NCI-H510A treated with DMSO at 0.1 percent for 48 hours (cell line): ENCODE data around the gene MATCAP1.

Experiments used
- DNase-seq: peaks from one replicate; lab custom pipeline; 2025; lab: John Stamatoyannopoulos, UW

MATCAP1 gene

GRCh38 chr16:67170949-67171649 lies 12.7 kb downstream of the MATCAP1 start:
- DNase-seq, result no peak

DNA sequence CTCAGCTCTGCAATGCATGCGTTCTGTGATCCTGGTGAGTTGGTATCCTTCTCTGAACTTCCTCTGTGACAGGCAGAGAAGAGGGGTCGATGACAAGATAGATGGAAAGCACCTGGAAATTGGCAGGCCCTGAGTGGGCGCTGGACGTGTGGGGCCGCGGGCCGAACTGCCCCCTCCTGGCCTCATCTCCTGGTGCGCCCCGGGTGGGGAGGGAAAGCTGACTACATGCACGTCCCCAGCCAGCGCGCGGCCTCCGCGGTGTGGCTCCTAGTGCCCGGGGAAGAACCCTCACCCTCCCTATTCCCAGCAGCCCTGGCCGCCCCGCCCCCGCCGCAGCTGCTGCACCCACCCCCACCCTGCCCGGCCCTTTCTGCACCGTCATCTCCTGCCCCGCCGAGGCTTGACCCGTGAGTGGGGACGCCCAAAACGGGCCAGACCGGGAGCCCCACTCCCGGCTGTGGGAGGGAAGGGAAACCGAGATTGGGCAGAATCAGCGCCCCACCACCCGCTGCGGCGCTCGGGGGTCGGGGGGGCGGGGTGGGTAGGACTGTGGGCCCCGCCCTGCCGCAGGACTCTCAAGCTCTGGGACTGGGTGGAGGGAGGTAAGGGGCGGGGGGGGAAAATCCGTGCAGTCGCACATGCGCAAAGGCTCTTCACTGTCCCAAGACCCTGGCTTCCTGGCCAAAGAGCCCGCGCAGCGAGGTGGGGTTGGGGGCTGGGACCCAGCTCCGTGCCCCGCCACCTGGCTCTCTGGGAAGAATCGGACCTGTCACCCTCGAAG lies 13.4 kb downstream of the MATCAP1 start, which contains the start of gene NOL3:
TSS of gene NOL3 (plus strand) at position 371 of the 781 bp plus-strand sequence.
- peak; percentile 69 for DNase-seq

DNA sequence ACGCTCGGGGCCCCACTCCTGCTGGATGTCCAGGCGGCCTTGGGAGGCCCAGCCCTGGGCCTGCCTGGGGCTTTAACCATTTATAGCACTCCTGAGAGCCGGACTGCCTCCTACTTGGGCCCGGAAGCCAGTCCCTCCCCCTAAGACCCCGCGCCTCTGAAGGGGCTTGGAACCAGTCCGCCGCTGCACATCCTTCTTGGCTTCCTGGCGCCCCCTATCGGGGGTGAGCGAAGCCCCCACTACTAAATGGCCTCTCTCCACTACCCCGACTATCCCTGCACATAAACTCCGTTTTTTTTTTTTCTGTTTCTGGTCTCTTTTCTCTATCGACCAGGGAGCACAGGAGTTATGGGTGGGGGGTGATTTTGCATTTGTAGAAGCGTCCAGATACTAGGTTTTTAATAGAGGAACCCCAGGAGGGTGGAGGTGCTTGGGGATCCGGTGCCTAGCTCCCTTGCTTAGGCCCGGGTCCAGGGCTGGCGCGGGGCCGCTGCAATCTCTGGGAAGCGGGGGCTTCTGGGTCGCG lies 14.1 kb downstream of the MATCAP1 start:
- peak; percentile 19 for DNase-seq

GRCh38 chr16:67169011-67169451 lies 14.7 kb downstream of the MATCAP1 start:
- no peak for DNase-seq

GRCh38 chr16:67167588-67167987 lies 16.2 kb downstream of the MATCAP1 start:
- no peak for DNase-seq

DNA sequence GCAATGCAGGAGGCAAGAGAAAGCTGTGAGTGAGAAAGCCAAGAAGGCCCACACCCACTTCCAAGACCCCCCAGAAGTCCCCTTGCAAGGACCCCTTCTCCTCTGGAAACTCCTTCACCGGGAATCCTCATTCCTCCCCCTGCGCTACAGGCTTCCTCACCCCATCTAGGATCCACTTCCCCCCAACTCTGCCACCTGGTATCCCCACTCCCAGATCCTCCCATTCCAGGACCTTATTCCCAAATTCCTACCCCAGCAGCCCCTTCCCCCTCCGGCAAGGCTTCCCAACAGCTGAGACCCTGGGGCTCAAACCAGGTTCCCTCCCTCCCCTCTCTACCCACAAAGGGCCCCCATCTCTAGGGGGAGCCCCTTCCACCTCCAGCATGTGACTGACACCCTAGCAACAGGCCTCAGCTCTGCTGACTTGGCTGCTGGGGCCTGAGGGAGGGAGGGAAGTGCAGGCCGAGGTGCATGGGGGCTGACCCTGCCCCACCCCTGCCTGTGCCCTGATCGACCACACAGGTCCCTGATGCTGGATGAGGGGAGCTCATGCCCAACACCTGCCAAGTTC lies 17.1 kb downstream of the MATCAP1 start:
- DNase-seq, result no peak

- DNase-seq, result no peak
Measured at GRCh38 chr16:67166110-67166547, 17.6 kb downstream of the MATCAP1 start.

GRCh38 chr16:67165121-67166078 lies 18.4 kb downstream of the MATCAP1 start:
- DNase-seq, result no peak

- DNase-seq, result no peak
Measured at GRCh38 chr16:67164599-67165061, 19.1 kb downstream of the MATCAP1 start, which contains the start of gene HSF4. Gene HSF4, plus strand, starts transcription at chr16:67164745. Its CDS starts 67 bp downstream, at chr16:67164812.

DNA sequence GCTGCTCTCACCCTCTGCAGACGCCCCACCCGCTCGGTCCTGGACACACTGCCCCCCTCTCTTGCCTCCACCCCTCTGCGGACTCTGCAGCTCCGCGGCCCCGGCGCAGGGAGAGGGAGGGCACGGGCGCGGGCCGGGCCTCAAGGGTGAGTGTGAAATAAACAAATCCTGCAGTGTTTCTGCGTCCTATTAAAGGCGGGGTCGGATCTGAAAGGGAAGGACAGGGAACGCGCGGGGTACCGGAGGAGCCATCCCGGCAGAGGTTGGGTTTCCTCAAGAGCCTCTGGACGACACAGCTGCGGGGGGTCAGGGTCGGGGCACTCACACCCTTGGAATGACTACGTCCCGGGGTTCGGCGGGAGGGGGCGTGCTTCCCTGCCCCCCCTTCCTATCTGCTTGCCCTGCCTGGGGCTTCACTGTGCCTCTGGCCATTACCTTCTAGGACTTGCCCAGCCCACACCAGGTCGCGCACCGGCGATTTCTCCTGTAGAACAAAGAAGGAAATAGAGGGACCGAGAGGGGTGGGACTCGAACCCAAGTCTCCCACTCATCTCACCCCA lies 19.7 kb downstream of the MATCAP1 start:
- DNase-seq, result no peak

DNA sequence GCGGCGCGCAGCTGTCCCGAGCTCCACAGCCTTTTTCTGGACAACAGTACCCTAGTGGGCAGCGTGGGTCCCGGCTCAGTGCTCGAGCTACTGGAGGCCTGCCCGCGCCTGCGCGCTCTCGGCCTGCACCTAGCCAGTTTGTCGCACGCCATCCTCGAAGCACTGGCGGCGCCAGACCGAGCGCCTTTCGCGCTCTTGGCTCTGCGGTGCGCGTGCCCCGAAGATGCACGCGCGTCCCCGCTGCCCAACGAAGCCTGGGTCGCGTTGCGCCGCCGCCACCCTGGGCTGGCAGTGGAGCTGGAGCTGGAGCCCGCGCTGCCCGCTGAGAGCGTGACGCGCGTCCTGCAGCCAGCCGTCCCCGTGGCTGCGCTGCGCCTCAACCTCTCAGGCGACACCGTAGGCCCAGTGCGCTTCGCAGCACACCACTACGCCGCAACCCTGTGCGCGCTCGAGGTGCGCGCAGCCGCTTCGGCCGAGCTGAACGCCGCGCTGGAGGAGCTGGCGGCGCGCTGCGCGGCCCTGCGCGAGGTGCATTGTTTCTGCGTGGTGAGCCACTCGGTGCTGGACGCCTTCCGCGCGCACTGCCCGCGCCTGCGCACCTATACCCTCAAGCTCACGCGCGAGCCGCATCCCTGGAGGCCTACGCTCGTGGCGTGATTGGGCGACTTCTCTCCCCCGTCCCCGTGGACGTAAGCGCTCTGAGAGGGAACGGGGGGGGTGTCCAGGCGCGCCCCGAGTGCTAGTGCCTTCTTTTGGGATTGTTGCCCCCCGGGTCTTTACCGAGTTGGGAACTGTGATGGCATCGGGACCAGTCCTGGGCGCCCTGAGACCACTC lies 20.4 kb downstream of the MATCAP1 start:
- DNase-seq, result no peak

GRCh38 chr16:67162506-67163163 lies 21.1 kb downstream of the MATCAP1 start:
- no peak for DNase-seq

- peak; percentile 22 for DNase-seq
Measured at GRCh38 chr16:67161595-67162058, 22.1 kb downstream of the MATCAP1 start.

- peak; percentile 16 for DNase-seq
Measured at GRCh38 chr16:67158637-67159600, 24.8 kb downstream of the MATCAP1 start.

DNA sequence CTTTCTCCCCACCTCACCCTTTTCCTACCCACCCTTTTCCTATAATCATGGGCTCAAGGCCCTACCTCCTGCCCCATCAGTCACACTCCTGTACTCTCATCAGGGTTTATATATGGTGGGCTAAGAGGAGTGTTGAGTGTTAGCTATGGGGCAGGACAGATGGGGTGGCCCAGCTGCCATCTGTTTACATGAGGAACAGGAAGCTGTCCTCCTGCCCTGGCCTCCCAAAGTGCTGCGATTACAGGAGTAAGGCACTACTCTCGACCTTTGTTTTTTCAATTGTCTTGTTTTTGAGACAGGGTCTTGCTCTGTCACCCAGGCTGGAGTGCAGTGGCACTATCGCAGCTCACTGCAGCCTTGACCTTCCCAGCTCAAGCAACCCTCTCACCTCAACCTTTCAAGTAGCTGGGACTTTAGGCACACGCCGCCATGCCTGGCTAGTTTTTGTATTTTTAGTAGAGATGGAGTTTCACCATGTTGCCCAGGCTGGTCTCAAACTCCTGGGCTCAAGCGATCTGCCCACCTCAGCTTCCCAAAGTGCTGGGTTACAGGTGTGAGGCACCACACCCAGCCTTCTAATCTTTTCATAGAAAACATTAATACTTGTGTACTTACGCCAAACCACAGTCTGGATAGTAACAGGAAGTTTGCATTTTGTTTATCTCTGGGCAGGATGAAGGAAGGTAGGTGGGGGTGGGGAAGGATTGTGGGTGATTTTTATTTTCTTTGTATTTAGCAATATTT lies 25.7 kb downstream of the MATCAP1 start:
- no peak for DNase-seq

DNA sequence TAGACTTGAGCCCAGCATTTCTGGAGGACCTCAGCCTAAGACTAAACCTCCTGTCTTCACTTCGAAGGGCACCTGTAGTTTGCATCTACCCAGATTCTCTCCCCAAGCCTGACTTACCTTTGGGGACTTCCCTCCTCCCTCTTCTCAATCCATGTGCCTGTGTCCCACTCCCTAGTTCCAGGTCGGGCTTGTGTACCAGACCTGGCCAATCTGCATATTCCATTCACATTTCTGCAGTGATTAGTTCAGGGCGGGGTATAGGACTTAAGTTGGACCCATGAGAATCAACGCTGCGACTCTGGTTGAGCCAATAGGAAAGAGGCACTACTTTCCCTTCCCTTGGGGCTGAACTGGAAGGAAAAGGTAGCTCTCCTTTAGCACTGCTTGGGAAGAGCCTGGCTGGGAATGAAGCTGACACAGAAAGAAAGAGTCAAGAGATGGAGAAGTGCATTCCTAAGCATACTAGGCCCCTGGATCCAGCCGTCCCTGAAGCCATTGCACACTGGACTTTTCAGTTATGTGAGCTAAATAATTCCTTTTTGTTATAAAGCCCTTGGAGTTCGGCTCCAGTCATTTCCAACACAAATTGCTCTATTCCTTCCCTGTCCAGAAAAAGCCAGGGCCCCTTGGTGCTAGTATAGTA lies 26.5 kb downstream of the MATCAP1 start:
- DNase-seq, result no peak
